Retinal pigment epithelial cell (primary cell): ENCODE results near the gene FRMD4A.
"Not testable (repeated sequence)": the region's sequence is repeated elsewhere in the genome, so short reads cannot be mapped to it uniquely, and the experiment has no call there.

Experiments
- DNase-seq: peaks from one replicate; pipeline ENCODE4 v3.0.0-alpha.2; 2010; ENCODE audit warnings: low read depth
- H3K4me3 ChIP-seq: 2 replicates; pipeline ENCODE4 v1.5.1; 2011; ENCODE audit warnings: mild to moderate bottlenecking, low read length, control low read depth, moderate library complexity
- TF ChIP-seq, protein P1 (sequence below): conservative IDR thresholded peaks from 2 replicates; pipeline ENCODE4 v1.5.1; 2011; ENCODE audit warnings: low read depth, low read length, control low read depth, inconsistent platforms

FRMD4A gene

DNA sequence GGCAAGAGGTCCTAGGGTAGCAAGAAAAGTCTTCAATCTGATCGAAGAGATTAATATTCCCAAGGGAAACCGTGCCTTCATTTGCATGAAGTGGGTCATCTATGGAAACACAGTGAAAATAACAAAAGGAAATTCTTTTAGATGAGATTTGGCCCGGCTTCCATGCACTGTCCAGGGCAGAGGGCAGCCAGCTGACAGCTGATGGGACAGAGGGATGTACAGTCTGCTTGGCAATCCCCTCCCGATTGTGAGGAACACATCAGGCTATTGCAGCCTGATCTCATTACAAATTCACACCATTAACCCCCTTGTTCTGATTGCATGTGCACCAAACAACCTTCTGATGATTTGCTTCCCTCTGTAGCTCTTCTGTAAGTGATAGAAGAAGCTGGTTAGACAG lies 105.3 kb downstream of the FRMD4A start:
- no peak overlapping the region for H3K4me3 ChIP-seq
- TF ChIP-seq, protein P1, sequence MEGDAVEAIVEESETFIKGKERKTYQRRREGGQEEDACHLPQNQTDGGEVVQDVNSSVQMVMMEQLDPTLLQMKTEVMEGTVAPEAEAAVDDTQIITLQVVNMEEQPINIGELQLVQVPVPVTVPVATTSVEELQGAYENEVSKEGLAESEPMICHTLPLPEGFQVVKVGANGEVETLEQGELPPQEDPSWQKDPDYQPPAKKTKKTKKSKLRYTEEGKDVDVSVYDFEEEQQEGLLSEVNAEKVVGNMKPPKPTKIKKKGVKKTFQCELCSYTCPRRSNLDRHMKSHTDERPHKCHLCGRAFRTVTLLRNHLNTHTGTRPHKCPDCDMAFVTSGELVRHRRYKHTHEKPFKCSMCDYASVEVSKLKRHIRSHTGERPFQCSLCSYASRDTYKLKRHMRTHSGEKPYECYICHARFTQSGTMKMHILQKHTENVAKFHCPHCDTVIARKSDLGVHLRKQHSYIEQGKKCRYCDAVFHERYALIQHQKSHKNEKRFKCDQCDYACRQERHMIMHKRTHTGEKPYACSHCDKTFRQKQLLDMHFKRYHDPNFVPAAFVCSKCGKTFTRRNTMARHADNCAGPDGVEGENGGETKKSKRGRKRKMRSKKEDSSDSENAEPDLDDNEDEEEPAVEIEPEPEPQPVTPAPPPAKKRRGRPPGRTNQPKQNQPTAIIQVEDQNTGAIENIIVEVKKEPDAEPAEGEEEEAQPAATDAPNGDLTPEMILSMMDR: no peak
- DNase-seq: no peak

DNA sequence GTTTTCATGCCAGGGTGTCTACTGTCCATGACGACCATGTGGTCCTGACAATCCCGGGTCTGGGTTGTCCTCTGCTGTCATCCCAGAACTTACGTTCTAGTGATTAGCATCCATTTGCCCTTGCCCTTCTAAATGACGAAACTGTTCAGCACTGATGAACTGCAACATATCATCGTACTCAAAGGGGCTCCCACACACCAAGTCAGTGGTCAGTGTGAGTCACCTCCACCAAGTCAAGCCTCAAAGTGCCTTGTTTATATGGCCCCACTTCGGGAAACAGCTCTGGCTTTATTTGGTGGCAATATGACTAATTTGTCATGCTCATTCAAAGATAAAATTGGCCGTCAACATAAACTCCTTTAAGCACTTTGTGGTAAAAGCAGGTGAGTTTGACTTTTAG lies 110.7 kb downstream of the FRMD4A start:
- DNase-seq: no peak
- TF ChIP-seq, protein P1: no peak
- no peak overlapping the region for H3K4me3 ChIP-seq

DNA sequence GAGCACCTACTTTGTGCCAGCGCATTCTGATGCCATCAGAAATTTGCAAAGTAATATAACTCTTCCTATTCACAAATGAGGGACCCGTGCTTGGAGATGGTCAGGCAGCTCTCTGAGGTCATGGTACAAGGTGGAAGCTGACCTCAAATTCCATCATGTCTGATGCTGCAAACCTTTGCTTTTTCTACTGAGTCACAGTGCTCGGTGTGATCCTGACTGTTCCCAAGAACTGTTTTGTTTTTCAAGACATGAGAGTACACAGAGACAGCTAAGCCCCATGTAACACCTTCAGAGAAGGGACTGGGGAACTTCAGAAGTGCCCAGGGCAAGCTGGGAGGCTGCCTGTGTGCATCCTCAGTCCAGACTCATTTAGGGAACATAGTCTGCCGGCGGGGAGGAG lies 111.3 kb downstream of the FRMD4A start:
- H3K4me3 ChIP-seq: no peak overlapping the region
- TF ChIP-seq, protein P1: no peak
- DNase-seq: no peak

DNA sequence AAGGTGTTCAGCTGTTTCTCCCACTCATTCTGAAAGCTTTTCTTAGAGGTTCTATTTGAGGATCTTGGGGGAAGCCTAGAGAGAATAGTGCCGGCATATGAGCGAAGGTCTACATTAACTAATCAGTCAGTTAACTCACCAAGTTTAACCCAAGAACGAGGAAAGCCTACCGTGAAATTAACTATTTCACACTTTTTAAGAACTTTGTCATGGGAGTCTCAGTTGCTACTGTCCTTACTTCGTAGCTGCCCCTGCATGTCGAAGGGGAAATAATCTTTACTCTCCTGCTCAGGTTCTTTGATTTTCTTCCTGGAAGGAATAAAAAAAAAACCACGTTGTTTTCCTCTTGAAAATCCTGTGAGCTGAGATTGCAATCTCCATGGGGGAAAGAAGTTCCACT lies 115.1 kb downstream of the FRMD4A start:
- TF ChIP-seq, protein P1: no peak
- no peak overlapping the region for H3K4me3 ChIP-seq
- DNase-seq: no peak

DNA sequence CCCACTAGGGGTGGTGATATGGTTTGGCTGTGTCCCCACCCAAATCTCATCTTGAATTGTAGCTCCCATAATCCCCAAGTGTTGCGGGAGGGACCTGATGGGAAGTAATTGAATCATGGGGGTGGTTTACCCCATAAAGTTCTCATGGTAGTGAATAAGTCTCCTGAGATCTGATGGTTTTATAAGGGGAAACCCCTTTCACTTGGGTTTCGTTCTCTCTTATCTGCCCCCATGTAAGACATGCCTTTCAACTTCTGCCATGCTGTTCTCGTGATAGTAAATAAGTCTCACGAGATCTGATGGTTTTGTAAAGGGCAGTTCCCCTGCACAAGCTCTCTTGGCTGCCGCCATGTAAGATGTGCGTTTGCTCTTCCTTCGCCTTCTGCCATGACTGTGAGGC lies 117.0 kb downstream of the FRMD4A start:
- H3K4me3 ChIP-seq, DNase-seq: not testable (repeated sequence)

DNA sequence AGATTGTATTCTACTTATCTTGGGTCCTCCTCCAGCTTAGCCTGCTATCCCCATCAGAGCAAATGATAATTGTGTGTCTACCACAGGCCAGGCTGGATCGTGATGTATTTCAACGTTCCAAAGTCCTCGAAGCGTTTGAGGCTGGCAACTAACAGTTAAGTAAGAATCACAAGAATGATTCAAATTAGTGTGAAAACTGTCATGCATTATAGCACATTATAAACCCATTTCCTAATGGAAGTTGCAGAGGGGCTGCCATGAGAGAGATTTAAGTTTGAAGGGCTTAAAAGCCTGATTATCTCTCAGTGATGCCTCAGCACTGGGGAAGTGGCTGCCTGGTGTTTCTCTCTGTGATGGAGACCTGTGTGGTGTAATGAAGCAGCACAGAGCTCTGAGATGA lies 119.1 kb downstream of the FRMD4A start:
- DNase-seq: no peak
- H3K4me3 ChIP-seq: no peak overlapping the region
- TF ChIP-seq, protein P1: no peak

DNA sequence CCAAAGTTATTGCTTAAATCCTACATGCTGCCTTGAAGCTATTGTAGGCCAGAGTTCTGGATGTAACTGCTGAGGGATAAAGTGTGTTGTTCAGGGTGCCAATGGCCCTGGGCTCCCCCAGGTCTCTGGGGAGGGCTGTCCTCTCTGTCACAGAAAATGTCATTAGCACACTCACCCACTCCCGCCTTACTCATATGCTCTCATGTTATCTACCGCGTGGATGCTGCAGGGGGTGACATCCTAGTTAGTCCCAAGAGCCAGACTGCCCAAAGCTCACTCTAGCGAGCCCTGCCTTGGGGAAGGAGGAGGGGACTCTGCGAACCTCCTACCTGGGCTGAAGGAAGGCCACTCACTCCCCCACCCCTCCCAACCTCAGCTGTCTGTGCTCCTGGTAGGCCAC lies 122.5 kb downstream of the FRMD4A start:
- TF ChIP-seq, protein P1: no peak
- no peak for DNase-seq
- H3K4me3 ChIP-seq: no peak overlapping the region

DNA sequence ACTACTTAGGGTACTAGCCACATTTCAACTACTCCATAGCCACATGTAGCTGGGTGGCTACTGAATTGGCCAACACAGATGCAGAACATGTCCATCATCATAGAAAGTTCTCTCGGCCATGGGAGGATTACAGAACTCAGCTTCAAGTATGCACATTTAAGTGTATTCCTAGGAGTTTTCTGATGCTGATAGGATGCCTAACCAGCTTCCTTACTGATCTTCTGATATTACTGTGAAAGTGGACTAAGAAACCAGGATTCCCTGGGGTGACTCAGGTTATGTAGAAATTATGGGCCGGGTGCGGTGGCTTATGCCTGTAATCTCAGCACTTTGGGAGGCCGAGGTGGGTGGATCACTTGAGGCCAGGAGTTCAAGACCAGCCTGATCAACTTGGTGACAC lies 125.5 kb downstream of the FRMD4A start:
- TF ChIP-seq, protein P1: no peak
- no peak overlapping the region for H3K4me3 ChIP-seq
- DNase-seq: no peak
